Fibroblast of gingiva (primary cell): Measurements from ENCODE around the gene ZNF474.
"Not testable (repeated sequence)": the region's sequence is repeated elsewhere in the genome, so short reads cannot be mapped to it uniquely, and the experiment has no call there.

Experiments
- DNase-seq: peaks from one replicate; pipeline ENCODE4 v3.0.0-alpha.2; 2011; ENCODE audit warnings: low read depth

The ZNF474 gene

DNA sequence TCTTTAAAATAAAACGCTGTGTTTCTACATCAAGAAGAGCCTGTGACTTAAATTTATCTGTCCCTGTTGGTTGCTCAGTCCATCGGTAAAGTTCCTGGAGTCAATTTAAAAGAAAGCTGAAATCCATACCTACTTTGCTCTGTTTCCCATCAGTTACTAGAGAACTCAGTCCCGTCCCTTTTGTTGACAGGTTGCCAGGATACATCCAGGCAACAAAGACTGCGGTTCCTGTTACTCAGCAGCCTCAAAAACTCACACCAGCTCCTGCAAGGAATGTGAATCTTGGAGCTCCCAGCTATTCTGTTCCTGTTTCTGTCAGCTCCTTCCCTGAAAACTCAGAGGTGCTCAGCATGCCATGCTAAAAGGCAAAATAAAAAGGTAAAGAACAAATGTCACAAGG, at the start of gene ZNF474:
Gene ZNF474 (plus strand): TSS at position 241 of the 400 bp plus-strand sequence. CDS start 22,445 bp downstream, outside the sequence.
- DNase-seq, result peak; percentile 95

- no peak for DNase-seq
Measured at GRCh38 chr5:122081541-122081940, 47.8 kb upstream of the ZNF474 start.

GRCh38 chr5:122083535-122083934, 45.8 kb upstream of the ZNF474 start:
- DNase-seq, result no peak

DNA sequence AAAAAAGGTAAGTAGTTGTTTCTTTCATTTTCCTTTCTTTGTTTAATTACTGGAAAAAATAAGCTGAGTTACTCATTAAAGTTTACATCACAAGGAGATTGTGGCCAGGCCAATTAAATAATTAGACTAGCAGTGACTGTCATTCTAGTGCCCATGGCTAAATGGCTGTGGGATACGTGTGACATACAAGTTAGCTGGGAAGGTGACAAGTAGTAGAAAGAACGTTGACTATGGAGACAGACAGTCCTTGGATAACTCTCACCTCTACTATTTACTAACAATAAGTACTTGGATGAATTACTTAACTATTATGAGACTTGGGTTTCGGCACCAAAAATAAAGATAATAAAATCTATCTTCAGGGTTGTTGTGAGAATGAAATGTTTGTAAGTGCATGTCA, 44.3 kb upstream of the ZNF474 start:
- no peak for DNase-seq

GRCh38 chr5:122089096-122090013, 40.0 kb upstream of the ZNF474 start:
- DNase-seq, result peak; percentile 52

DNA sequence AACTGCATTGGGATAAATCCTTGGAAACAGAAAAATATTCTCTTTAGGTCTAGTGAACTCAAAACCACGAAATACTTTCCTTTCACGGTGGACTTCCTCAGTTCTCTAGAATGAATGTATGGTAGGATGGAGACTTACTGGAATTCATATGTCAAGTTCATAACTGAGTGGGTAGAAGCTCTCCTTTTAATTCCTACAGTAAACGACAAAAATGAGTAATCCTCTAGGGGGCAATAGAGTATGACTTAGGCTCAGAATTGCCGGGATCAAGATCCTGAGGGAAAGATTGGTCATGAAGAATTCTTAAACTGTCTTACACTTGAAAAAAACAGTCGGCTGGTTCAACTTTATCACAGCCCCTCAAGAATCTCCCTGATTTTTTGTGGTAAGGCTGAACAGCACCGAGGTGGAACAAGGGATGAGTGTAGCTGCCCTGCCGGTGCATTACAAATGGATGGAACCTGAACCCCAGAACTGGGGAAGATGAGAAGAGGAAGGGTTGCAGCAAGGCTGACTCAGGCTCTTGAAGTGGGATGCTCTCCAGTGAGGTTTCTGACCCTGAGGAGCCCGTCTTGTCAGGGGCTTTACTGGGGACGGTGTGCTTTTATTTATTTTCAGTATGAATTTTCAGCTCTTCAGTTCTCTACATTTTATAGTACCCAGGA, 37.3 kb upstream of the ZNF474 start:
- no peak for DNase-seq

GRCh38 chr5:122093415-122094180, 35.7 kb upstream of the ZNF474 start:
- DNase-seq, result peak; percentile 92

DNA sequence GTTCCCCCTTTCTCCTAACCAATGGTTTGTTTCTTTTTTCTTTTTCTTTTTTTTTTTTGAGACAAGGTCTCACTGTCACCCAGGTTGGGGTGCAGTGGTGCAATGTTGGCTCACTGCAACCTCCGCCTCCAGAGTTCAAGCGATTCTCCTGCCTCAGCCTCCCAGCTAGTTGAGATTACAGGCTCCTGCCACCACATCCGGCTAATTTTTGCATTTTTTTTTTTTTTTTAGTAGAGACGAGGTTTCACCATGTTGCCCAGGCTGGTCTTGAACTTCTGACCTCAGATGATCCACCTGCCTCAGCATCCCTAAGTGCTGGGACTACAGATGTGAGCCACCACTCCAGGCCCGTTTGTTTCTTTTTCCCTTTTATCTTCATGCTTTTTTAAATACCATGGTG, 35.1 kb upstream of the ZNF474 start:
- DNase-seq, result not testable (repeated sequence)

GRCh38 chr5:122095158-122095557, 34.2 kb upstream of the ZNF474 start:
- no peak for DNase-seq

- no peak for DNase-seq
Measured at GRCh38 chr5:122097391-122097790, 32.0 kb upstream of the ZNF474 start.

- DNase-seq, result peak; percentile 58
Measured at GRCh38 chr5:122099060-122099790, 30.1 kb upstream of the ZNF474 start.

- DNase-seq, result peak; percentile 62
Measured at GRCh38 chr5:122101636-122102285, 27.6 kb upstream of the ZNF474 start.

- peak; percentile 81 for DNase-seq
Measured at GRCh38 chr5:122102825-122103224, 26.5 kb upstream of the ZNF474 start.

DNA sequence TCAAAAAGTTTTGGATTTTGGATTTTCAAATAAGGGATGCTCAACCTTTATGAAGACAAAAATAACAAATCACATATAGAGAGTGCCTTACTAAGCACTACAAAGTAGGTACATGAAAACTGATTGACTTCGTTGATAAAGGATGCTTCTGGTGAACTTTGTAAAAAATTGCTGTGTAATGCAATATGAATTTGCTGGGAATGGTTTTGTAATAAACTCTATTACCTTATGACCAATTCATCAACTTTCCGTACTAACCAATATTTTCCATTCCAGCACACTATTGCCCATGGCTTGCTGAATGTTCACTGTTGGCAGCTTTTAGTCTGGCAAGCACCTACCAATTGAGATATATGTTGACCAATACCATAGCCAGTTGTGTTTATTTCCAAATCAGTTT, 23.4 kb upstream of the ZNF474 start:
- no peak for DNase-seq

GRCh38 chr5:122107016-122107415, 22.3 kb upstream of the ZNF474 start:
- no peak for DNase-seq

DNA sequence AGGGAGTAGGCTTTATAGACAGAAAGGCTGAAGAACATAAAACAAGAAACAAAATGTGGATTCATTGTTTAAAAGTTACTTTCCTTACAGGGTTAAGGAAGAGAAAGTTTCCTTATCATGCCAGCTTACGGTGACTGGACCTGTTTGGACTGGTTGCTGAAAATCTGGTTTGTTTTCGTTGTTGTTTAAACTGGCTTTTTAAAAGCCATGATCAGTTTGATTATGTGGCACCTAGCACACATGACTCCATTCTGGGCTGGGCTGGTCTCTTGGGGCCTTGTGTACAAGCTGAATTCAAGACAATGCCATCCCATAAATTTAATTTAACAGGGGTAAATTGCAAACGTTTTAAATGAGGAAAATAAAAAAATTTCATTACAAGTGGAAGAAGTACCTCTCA, 18.4 kb upstream of the ZNF474 start:
- no peak for DNase-seq

GRCh38 chr5:122111460-122111859, 17.9 kb upstream of the ZNF474 start:
- DNase-seq, result peak; percentile 11

DNA sequence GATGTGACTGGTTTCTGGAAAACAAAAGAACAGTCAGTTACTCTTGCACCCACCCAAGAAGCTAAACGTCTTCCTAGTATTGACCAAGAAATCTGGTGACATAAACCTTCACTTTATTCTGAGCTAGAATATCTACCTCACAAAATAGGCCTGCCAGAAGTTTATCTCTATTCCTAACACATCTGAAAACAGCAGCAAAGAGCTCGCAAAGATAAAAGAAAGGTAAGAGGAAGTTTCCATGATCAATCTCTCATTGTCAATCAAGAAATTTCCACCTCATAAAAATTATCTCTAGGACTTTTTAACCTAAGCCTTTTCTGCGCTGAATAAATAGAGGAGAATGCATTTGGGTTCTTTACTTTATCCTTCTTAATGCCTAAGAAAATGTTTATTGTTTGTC, 17.3 kb upstream of the ZNF474 start:
- DNase-seq, result no peak

DNA sequence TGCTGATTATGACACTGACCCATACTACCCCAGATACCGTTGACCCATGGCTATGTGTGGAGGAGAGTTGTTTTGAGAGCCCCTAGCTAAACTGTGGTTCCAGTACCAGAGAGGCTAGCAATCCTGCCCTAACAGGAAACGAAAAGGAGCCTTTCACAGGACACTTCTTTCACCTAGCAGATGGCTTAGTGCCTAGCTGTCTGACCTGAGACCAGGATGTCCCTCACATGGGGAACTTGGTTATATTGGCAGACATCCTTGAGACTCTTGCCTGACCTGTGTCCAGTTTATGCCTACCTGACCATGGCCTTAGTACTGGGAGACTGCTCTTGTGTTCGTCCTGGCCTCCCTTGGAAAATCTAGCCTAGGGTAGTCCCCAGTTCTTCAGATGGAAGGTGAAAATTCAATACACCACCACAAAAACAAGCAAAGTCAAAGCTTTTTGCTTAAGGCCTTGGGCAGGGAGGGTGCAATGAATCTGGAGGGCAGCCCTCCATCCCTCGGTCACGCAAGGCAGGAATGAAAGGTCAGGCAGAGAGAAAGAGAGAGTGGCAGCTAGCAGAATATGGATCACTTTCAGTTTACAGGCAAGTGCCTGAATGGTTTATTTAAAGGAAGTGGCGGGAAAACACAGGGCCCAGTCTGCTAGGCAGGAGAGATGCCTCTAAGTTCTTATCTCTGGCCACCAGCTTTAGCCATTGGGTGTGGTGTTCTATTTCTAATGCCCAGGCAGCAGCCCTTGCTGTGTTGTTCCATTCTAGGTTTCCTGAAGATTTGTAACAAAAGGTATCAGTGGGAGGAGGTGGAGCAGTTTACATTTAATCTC, 16.4 kb upstream of the ZNF474 start:
- no peak for DNase-seq

- DNase-seq, result peak; percentile 26
Measured at GRCh38 chr5:122114501-122114900, 14.8 kb upstream of the ZNF474 start.
